ENCODE data around the gene TAS2R14.

DNA sequence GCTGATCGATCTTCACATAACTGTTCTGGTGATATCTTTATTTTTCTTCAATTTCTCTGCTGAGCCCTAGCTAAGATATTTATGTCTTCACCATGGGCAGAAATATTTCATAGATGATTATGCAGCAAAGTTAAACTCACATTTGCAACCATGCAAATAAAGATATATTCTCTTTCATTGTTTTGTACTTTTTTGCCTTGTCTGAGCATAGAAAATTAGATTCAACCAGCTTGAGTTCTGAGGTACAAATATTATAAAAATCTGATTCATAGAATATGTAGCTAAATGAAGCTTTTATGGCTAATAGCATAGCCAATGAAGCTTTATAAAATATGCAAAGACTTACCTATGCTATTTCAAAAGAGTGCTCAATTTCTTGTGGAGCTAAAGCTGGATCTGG, 29.6 kb downstream of the TAS2R14 start, which contains the start of gene TAS2R13:
- TF ChIP-seq, protein P1, sequence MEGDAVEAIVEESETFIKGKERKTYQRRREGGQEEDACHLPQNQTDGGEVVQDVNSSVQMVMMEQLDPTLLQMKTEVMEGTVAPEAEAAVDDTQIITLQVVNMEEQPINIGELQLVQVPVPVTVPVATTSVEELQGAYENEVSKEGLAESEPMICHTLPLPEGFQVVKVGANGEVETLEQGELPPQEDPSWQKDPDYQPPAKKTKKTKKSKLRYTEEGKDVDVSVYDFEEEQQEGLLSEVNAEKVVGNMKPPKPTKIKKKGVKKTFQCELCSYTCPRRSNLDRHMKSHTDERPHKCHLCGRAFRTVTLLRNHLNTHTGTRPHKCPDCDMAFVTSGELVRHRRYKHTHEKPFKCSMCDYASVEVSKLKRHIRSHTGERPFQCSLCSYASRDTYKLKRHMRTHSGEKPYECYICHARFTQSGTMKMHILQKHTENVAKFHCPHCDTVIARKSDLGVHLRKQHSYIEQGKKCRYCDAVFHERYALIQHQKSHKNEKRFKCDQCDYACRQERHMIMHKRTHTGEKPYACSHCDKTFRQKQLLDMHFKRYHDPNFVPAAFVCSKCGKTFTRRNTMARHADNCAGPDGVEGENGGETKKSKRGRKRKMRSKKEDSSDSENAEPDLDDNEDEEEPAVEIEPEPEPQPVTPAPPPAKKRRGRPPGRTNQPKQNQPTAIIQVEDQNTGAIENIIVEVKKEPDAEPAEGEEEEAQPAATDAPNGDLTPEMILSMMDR (IDR thresholded peaks at IDR 0.05), result no peak
- TF ChIP-seq JUND (IDR thresholded peaks at IDR 0.05) (no peak), POLR2AphosphoS5 (IDR thresholded peaks at IDR 0.05; ENCODE audit: low read depth, low read length) (no peak), NRF1 (IDR thresholded peaks at IDR 0.05; ENCODE audit: low read depth, low read length) (no peak), EZH2phosphoT487 (IDR thresholded peaks at IDR 0.05; ENCODE audit: borderline replicate concordance, low read depth) (no peak)
- TF ChIP-seq, protein P2, sequence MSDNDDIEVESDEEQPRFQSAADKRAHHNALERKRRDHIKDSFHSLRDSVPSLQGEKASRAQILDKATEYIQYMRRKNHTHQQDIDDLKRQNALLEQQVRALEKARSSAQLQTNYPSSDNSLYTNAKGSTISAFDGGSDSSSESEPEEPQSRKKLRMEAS (IDR thresholded peaks at IDR 0.05; ENCODE audit: low read depth), result no peak
- TF ChIP-seq, protein P3, sequence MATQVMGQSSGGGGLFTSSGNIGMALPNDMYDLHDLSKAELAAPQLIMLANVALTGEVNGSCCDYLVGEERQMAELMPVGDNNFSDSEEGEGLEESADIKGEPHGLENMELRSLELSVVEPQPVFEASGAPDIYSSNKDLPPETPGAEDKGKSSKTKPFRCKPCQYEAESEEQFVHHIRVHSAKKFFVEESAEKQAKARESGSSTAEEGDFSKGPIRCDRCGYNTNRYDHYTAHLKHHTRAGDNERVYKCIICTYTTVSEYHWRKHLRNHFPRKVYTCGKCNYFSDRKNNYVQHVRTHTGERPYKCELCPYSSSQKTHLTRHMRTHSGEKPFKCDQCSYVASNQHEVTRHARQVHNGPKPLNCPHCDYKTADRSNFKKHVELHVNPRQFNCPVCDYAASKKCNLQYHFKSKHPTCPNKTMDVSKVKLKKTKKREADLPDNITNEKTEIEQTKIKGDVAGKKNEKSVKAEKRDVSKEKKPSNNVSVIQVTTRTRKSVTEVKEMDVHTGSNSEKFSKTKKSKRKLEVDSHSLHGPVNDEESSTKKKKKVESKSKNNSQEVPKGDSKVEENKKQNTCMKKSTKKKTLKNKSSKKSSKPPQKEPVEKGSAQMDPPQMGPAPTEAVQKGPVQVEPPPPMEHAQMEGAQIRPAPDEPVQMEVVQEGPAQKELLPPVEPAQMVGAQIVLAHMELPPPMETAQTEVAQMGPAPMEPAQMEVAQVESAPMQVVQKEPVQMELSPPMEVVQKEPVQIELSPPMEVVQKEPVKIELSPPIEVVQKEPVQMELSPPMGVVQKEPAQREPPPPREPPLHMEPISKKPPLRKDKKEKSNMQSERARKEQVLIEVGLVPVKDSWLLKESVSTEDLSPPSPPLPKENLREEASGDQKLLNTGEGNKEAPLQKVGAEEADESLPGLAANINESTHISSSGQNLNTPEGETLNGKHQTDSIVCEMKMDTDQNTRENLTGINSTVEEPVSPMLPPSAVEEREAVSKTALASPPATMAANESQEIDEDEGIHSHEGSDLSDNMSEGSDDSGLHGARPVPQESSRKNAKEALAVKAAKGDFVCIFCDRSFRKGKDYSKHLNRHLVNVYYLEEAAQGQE (IDR thresholded peaks at IDR 0.05; ENCODE audit: low read depth, low read length), result no peak

All from SK-N-SH (cell line).